ENCODE results near the gene AIFM3. TPM values are rescaled to one million over a fixed set of nuclear protein-coding genes. Genes with fewer than 3 reads are reported as not detected.
"Not testable (repeated sequence)": the region's sequence is repeated elsewhere in the genome, so short reads cannot be mapped to it uniquely, and the experiment has no call there.

The AIFM3 gene
- total RNA-seq, 1 experiment from 2014 or later: 3.2 TPM

- DNase-seq (ENCODE audit: low read depth, low spot score); in situ Hi-C loops (cut with HindIII; ENCODE audit: low pct_unique_long_range_greater_than_20kb, low sequenced_read_pairs): not testable (repeated sequence)
Measured at GRCh38 chr22:20939457-20940185, 27.4 kb upstream of the AIFM3 start.

DNA sequence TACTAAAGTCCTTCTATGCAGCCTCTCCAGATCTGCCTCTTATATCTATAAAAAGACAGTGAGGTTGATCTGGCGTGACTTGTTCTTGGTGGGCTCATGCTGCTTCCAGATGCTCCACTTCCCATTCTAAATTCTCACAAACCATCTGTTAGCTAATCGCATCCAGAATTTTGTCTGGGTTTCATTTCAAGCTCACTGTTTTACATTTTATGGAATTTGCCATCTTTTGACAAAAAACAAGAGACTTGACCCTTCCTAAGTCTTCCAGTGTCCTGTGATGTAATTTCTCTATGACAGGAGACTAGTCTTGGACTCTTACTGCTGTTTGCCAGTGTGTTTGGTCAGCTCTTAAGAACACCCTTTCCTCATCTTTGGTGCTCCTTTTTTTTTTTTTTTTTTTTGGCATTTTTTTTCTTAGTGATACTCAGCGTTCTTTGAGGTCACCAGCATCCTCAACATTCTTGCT, 26.8 kb upstream of the AIFM3 start:
- in situ Hi-C loops (cut with HindIII; ENCODE audit: low pct_unique_long_range_greater_than_20kb, low sequenced_read_pairs): no loop called here
- no peak for DNase-seq (ENCODE audit: low read depth, low spot score)

GRCh38 chr22:20940904-20941385, 26.1 kb upstream of the AIFM3 start:
- no peak for DNase-seq (ENCODE audit: low read depth, low spot score)
- in situ Hi-C loops (cut with HindIII; ENCODE audit: low pct_unique_long_range_greater_than_20kb, low sequenced_read_pairs): no loop called here

DNA sequence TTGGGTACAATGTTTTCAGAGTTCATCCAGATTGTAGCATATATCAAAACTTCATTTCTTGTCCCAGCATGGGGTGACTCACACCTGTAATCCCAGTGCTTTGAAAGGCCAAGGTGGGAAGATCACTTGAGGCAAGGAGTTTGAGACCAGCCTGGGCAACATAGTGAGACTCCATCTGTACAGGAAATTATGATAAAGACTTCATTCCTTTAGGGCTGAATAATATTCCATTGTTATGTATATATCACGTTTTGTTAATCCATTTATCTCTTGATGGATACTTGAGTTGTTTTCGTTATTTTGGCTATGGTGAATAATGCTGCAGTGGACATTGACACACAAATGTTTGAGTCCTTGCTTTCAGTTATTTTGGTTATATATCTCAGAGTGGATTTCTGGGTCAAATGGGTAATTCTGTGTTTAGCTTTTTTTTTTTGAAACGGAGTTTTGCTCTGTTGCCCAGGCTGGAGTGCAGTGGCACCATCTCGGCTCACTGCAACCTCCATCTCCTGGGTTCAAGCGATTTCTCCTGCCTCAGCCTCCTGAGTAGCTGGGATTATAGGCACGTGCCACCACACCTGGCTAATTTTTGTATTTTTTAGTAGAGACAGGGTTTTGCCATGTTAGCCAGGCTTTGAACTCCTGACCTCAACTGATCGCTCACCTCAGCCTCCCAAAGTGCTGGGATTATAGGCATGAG, 24.7 kb upstream of the AIFM3 start:
- DNase-seq (ENCODE audit: low read depth, low spot score); in situ Hi-C loops (cut with HindIII; ENCODE audit: low pct_unique_long_range_greater_than_20kb, low sequenced_read_pairs): not testable (repeated sequence)

GRCh38 chr22:20943104-20943933, 23.7 kb upstream of the AIFM3 start:
- no peak for DNase-seq (ENCODE audit: low read depth, low spot score)
- in situ Hi-C loops (cut with HindIII; ENCODE audit: low pct_unique_long_range_greater_than_20kb, low sequenced_read_pairs): no loop called here

DNA sequence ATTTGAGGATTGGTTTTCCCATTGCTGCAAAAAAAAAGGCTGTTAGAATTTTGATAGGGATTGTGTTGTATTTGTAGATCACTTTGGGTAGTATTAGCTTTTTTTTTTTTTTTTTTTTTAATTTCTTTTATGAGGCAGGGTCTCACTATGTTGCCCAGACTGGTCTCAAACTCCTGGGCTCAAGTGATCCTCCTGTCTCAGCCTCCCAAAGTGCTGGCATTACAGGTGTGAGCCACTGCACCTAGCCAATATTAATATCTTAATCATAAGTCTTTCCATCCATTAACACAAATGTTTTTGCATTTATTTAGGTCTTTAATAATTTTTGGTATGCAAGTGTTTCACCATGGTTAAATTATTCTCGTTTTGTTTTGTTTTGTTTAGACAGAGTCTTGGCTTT, 23.0 kb upstream of the AIFM3 start:
- in situ Hi-C loops (cut with HindIII; ENCODE audit: low pct_unique_long_range_greater_than_20kb, low sequenced_read_pairs): no loop called here
- no peak for DNase-seq (ENCODE audit: low read depth, low spot score)

- DNase-seq (ENCODE audit: low read depth, low spot score): no peak
Measured at GRCh38 chr22:20945578-20945934, 21.5 kb upstream of the AIFM3 start.

GRCh38 chr22:20946080-20946986, 20.7 kb upstream of the AIFM3 start:
- DNase-seq (ENCODE audit: low read depth, low spot score): no peak
- in situ Hi-C loops (cut with HindIII; ENCODE audit: low pct_unique_long_range_greater_than_20kb, low sequenced_read_pairs): no loop called here

More at GRCh38 chr22:20945578-20945934, 21.5 kb upstream of the AIFM3 start:
- in situ Hi-C loops (cut with HindIII; ENCODE audit: low pct_unique_long_range_greater_than_20kb, low sequenced_read_pairs): no loop called here

DNA sequence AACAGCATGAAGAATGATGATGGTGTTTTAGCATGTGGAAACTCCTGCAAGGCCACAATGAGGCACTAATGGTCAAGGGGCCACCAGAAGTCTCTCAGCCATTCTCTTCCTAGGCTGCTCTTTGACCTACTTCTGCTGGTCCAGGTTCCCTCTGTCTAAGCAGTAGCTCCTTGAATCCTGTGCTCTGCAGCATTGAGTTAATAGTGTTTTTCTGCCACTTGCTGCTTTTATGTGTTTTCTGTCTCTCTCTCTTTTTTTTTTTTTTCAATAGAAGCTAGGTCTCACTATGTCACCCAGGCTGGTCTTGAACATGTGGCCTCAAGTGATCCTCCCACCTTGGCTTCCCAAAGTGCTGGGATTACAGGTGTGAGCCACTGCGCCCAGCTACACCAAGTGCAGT, 20.1 kb upstream of the AIFM3 start:
- in situ Hi-C loops (cut with HindIII; ENCODE audit: low pct_unique_long_range_greater_than_20kb, low sequenced_read_pairs): no loop called here
- no peak for DNase-seq (ENCODE audit: low read depth, low spot score)

DNA sequence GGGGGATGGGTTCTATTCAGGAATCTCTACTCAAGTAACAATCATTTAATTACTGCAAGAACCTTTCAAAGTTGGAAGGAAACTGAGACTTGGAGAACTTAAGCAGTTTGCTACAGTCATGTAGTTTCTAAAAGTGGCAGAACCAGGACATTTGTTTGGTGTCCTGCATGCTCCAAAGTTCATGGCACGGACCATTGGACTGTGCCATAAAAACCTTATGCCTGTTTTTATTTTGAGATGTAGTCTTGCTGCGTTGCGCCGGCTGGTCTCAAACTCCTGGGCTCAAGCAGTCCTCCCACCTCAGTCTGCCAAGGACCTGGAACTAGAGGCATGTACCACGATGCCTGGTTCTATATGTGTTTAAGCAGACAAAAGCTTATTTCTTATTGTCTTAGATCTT, 18.6 kb upstream of the AIFM3 start:
- no peak for DNase-seq (ENCODE audit: low read depth, low spot score)
- in situ Hi-C loops (cut with HindIII; ENCODE audit: low pct_unique_long_range_greater_than_20kb, low sequenced_read_pairs): no loop called here

- in situ Hi-C loops (cut with HindIII; ENCODE audit: low pct_unique_long_range_greater_than_20kb, low sequenced_read_pairs): no loop called here
- DNase-seq (ENCODE audit: low read depth, low spot score): no peak
Measured at GRCh38 chr22:20948989-20949388, 18.1 kb upstream of the AIFM3 start.

GRCh38 chr22:20949698-20950183, 17.3 kb upstream of the AIFM3 start:
- in situ Hi-C loops (cut with HindIII; ENCODE audit: low pct_unique_long_range_greater_than_20kb, low sequenced_read_pairs): no loop called here
- no peak for DNase-seq (ENCODE audit: low read depth, low spot score)

DNA sequence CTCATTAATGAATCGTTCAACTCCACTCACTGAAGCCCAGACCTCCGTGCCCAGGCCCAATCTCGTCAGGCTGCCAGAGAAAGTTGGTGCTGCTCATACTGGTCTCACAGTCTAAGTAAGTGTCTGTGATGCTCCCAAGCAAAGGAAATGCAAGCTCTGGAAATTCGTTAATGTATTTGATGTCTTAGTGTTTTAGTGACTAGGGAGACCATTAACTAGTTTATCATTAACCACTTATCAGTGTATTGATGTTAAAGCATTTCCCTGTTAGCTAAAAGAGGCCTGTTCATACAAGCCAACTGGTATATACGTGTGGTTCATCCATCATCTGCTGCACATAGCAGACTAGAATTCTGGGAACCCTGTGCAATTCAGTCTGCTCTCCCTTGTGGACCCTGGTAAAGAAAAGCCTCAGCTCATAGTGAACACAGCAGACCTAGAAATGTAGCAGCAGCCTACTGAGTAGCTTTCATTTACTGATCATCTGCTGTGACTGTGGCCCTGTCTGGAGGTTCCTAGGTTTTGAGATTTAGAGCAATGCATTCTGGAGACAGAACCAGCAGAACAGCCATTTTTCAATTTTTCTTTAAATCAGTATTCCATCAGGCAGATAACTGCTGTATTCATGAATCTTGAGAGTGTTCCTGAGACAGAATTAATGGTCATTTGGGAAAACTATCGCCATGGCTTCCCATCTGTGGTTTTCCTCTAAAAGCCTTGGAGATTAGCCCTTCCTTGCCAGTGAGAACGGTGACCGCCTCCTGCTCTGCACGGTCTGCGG, 15.7 kb upstream of the AIFM3 start:
- in situ Hi-C loops (cut with HindIII; ENCODE audit: low pct_unique_long_range_greater_than_20kb, low sequenced_read_pairs): no loop called here
- no peak for DNase-seq (ENCODE audit: low read depth, low spot score)

DNA sequence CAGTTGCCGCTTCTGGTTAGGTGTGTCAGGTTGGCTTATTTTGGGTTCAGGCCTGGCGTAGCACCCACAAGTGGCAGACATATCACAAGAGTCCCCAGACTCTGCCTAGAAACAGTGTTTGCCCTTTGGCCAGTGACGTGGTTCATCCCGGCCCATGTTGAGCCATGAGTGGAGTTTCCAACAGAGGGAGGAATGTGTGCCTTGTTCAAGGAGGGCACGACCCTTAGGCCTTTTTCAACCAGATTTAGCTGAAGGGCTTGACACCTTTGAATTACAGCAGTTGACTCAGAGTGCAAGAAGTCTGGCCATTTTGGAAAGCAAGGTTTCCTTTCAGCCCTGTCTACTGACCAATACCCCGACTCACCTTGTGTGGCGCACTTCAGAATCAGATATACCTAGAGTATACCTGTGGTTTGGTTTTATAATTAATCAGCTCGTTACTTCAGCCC, 15.1 kb upstream of the AIFM3 start:
- no peak for DNase-seq (ENCODE audit: low read depth, low spot score)
- in situ Hi-C loops (cut with HindIII; ENCODE audit: low pct_unique_long_range_greater_than_20kb, low sequenced_read_pairs): no loop called here

DNA sequence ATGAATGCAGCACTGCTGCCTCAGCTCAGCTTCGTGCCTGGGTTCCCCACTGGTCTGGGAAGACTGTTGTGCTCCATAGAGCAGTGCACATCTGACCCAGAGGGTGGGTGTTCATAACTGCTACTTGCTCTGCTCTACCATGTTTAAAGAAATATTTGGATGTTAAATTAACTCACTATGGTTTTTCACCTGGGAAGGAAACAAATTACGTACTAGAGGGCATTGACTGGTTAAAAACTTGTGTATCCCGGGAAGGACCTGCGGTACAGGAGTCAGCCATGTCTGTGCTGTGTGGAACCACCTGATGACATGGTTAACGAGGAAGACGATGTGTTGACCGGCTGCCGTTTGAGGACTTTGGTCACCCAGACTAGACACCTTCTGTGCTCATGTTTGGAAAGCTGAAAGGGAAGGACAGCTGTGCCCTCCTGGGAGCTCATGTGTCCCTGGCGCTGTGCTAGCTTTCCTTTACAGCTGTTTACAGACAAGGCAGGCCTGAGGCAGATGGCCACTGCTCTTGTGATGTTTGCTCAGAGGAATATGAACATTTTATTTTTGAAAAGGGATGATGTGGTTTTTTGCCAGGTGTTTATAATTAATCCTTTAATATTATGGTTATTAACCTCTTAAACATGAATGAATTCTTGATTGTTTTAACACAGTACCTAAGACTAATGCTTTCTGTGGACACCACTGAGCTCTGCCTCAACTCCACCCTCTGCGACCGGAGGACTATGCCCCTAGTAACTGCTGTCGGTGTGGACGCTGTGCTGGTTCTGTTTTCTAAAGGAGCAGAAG, 14.3 kb upstream of the AIFM3 start:
- DNase-seq (ENCODE audit: low read depth, low spot score): no peak
- in situ Hi-C loops (cut with HindIII; ENCODE audit: low pct_unique_long_range_greater_than_20kb, low sequenced_read_pairs): no loop called here

DNA sequence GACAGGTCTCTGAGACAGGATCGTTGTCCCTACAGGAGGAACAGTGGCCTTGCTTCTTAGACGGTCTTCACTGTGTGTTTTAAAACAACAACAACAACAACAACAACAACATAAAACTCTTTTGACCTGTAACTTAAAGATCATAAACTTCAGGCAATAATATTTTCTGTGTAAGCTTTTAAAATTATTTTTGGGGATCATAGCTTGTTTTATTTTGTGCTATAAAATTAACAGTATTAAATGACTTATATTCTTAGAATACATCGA, 13.8 kb upstream of the AIFM3 start:
- in situ Hi-C loops (cut with HindIII; ENCODE audit: low pct_unique_long_range_greater_than_20kb, low sequenced_read_pairs): no loop called here
- DNase-seq (ENCODE audit: low read depth, low spot score): no peak
